ENCODE results near the gene DUSP18.

- TF ChIP-seq GATA3 (IDR thresholded peaks at IDR 0.05; ENCODE audit: low read depth, low read length) (no peak), GATA2 (IDR thresholded peaks at IDR 0.05; ENCODE audit: low read depth, low read length) (no peak)
Observed at GRCh38 chr22:30671071-30671470, 3.4 kb upstream of the DUSP18 start.

Data from SH-SY5Y (cell line).